SKM-1 (cell line): ENCODE results near the gene CAPN15.
"Not testable (repeated sequence)": the region's sequence is repeated elsewhere in the genome, so short reads cannot be mapped to it uniquely, and the experiment has no call there.

Experiments
- DNase-seq: peaks from one replicate; lab custom pipeline; 2025; ENCODE audit not compliant: unreplicated experiment; lab: John Stamatoyannopoulos, UW

CAPN15 gene

DNA sequence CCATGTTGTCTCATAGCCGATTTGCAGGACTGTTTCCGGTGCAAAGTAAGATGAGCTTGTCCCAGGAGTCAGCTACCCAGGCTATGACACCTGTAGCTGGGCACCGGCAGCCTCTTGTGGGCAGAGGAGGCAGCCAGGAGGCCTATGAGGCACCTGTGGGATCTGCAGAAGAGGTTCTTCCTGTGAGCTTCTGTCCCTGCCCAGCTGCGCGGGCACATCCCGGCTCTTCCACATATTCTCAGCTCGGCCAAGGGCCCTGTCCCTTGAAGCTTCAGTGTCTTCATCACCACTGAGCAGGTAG lies 21.3 kb upstream of the CAPN15 start:
- no peak for DNase-seq

DNA sequence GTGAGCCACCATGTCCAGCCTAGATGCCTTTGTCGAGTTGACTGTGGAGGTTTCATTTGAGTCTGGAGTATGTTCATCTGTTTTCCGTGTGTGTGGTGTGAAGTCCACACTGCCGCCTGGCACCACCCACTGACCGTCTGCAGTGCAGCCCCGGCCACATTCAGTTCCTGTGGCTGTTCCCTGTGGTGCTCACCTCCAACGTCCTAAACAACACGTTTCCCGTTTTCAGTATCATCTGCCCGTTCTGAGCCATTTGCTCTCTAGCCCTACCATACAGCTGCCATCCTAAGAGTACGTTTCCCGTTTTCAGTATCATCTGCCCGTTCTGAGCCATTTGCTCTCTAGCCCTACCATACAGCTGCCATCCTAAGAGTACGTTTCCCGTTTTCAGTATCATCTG lies 20.0 kb upstream of the CAPN15 start:
- not testable (repeated sequence) for DNase-seq

DNA sequence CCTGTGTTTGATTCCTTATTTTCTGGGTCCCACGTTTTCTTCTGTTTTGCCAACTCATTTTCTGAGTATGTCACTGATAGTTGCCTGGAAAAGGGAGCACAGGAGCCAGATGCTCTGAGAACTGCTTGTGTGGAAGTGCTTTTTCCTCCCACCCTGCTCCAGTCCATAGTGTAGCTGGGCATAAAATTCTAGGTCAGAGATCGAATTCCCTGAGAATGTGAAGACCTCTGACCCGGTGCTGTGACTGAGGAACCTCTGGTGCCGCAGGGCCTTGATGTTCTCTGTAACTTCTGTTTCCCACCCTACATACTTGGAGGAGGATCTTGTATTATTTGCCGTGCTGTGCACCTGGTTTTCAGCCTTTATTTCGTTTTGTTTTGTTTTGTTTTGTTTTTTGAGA lies 19.5 kb upstream of the CAPN15 start:
- no peak for DNase-seq

DNA sequence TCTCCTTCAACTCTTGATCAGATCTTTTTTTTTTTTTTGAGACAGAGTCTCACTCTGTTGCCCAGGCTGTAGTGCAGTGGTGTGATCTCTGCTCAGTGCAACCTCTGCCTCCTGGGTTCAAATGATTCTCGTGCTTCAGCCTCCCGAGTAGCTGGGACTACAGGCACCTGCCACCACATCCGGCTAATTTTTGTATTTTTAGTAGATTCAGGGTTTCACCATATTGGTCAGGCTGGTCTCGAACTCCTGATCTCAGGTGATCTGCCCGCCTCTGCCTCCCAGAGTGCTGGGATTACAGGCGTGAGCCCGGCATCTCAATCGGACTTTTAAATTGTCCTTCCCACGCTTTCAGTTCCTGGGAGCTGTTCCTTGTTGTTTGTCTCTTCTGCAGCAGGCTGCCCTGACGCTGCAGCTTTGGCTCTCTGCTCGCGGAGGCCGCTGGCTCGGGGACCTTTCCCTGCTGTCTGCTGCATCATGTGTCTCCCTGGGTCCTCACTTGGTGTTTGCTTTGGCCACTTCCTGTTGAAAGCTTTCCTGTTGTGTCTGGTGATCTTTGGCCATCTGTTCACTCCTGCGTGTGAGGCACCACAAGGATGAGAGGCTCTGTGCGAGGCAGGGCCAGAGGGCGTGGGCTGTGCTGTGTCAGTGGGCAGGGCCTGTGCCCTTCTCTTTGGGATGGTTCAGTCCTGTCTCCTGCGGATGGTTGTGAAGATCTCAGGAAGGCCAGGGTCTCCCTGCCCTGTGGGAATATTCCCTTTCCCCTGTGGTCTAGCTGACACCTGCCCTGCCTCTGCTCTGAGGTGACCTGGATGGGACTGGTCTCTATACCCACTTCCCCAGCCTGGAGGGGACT lies 18.4 kb upstream of the CAPN15 start:
- no peak for DNase-seq

DNA sequence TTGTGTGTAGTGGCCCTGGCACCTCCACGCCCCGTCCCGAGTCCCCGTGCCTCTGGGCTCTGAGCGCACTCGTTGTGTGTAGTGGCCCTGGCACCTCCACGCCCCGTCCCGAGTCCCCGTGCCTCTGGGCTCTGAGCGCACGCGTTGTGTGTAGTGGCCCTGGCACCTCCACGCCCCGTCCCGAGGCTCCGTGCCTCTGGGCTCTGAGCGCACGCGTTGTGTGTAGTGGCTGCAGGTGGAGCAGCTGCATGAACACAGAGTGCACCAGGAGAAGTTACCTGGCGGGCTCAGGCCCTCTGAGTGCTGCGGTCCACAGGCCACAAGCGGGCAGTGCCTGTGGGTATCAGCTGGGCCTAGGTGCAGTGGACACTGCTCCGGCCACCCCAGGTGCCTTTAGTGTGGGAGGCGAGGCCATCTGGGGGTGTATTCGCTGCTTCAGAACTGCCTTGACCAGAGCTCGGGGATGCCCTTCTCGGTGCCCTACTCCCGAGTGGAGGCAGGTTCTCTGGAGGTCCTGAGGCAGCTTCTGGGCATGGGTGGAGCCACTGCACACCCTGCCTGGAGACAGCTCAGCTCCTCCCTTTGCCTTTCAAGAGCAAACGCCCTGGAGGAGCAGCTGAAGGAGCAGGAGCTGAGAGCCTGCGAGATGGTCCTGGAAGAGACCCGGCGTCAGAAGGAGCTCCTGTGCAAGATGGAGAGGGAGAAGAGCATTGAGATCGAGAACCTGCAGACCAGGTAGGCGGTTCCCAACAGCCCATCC lies 17.3 kb upstream of the CAPN15 start:
- DNase-seq, result no peak

DNA sequence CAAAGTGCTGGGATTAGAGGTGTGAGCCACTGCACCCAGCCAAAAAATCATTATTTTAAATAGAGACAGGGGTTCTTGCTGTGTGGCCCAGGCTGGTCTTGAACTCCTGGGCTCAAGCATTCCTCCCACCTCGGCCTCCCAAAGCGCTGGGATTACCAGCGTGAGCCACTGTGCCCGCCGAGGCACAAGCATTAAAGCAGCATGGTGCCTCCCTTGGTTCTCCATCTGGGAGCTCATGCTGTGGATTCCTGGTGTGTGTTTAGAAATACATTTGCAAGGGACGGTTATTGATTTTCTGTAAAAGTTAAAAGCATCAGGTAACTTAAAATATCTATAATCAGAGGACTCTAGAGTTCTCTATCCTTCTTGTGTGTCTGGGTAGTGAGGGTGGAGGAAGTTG lies 14.7 kb upstream of the CAPN15 start:
- DNase-seq, result no peak

DNA sequence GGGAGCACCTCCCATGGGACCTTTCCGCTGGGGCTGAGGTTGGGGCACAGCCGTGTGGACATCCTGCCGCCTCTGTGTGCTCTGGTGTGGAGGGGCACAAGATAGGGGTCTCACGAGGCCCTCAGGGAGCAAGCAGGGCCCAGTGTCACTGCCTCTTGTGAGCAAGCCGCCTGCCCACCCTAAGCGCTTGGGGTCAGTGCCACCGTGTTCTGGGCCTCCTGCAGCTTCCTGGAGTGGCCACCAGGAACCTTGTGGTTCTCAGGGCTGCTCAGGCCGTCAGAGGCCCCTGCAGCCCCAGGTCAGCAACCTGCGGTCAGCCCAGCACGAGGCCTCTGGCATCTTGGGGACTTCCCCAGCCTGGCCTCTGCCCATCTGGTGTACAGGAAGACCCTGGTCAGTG lies 13.6 kb upstream of the CAPN15 start:
- no peak for DNase-seq

DNA sequence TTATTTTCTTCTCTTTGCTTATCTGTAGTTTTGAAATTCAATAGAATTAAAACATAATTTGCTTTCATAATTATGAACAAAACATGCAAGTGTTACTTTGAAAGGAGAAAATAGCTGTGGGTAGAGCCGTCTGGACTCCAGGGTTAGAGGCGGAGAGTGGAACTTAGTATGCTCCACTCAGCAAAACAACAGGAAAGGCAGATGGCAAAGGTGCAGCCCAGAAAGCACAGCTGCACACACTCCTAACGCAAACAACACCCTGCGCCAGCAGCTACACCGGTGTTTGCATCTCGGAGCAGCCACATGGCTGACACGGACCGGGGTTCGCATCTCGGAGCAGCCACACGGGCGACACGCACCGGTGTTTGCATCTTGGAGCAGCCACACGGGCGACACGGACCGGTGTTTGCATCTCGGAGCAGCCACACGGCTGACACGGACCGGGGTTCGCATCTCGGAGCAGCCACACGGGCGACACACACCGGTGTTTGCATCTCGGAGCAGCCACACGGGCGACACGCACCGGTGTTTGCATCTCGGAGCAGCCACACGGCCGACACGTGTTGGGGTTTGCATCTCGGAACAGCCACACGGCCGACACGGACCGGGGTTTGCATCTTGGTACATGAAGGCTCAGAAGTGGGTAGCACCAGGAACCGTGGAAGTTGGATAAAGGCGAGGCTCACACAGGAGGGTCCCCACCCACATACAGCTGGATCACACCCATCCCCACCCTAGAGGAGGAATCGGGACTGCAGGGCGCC lies 12.2 kb upstream of the CAPN15 start:
- DNase-seq, result no peak

DNA sequence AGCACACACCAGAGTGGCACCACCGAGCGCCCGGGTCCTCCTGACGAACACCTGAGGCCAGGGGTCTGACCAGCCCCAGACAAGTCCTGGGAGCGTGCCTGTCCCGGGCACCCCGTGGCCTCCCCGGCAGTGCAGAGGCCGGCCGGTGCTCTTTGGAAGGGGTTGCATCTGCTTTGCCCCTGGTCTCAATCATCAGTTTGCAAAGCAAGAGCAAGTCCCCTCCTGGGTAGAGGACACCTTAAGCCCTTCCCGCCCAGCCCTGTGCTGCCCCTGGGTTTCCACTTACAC lies 11.6 kb upstream of the CAPN15 start:
- no peak for DNase-seq

DNA sequence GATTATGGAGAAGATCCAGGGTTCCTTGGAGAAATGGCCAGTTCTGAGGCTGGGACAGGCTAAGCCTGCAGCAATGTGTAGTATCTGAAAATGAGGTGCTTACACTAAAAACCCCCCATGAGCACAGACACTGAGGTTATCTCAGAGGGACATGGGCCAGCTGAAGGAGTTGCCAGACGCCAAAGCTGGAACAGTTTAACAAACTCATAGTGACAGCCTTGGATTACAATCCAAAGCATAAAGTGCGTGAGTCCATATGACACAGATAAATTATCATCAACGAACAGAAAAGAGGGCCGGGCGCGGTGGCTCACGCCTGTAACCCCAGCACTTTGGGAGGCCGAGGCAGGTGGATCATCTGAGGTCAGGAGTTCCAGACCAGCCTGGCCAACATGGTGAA lies 11.2 kb upstream of the CAPN15 start:
- no peak for DNase-seq

DNA sequence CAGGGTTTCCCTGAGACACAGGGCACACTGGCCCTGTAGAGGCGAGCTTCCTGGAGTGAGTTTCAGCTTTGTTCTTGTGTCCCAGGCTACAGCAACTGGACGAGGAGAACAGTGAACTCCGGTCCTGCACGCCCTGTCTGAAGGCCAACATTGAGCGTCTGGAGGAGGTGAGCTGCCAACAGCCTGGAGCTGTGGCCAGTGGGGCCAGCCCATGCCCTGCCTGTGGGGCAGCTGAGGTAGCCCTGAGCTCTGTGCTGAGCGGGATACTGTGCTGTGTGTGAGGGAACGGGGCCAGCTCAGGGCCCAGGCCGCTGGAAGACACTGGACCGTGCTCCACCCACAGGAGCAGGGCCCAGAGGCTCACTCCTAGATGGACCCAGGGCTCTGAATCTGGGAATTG lies 8.7 kb upstream of the CAPN15 start:
- no peak for DNase-seq

DNA sequence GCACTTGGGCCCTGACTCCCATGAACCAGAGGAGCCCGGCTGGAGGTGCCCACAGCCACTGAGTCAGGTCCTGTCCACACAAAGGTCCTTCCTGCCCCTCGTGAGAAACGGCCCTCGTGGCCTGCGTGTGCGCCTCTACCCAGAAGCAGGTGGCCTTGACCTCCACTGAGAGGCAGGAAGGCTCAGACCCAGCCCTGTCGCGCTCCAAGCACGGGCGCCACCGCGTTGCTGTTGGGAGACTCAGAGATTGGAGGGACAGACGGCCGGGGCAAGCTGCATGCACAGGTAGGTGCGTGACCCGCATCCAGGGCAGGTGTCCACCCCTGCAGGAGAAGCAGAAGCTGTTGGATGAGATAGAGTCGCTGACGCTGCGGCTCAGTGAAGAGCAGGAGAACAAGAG lies 8.1 kb upstream of the CAPN15 start:
- DNase-seq, result no peak

DNA sequence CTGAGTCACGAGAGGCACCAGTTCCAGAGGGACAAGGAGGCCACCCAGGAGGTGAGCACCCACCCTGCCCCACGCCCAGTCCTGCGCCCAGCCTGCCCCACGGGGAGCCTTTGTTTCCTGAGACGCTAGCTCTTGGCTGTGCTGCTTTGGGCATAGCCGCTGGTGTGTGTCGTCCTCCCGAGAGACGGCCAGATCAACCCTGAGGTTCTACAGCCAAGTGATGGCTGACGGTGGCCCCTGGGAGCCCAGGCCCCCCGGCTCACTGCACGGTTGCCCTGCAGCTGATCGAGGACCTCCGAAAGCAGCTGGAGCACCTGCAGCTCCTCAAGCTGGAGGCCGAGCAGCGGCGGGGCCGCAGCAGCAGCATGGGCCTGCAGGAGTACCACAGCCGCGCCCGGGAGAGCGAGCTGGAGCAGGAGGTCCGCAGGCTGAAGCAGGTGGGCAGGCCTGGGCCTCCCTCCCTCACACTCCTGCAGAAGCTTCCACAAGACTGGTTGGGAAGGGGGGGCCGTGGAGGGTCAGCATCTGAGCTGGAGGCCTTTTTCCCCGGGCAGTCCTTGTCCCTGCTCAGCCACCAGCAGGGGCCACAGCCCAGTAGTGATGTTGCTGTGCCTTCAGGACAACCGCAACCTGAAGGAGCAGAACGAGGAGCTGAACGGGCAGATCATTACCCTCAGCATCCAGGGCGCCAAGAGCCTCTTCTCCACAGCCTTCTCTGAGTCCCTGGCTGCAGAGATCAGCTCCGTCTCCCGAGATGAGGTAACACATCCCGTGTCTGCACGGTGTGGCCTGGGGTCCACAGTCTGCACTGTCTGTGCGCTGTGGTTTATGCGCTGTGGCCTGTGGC lies 7.4 kb upstream of the CAPN15 start:
- DNase-seq, result no peak

DNA sequence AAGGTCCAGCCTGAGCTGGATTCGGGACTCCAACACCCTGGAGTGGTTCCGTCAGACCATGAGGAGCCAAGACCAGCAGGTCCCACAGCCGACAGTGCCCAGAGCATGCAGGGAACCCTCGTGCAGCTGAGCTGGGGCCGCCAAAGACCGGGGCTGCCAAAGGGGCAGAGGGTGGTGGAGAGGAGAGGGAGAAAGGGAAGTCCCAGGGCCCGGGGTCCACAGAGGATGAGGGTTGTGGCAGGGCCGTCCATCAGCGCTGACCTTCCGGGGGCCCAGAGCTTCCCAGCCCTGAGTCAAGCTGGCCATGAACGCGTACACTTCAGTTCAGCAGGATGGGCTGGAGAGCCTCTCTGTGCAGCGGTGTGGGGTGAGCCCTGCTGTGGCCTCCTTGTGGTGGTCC lies 6.7 kb upstream of the CAPN15 start:
- no peak for DNase-seq

DNA sequence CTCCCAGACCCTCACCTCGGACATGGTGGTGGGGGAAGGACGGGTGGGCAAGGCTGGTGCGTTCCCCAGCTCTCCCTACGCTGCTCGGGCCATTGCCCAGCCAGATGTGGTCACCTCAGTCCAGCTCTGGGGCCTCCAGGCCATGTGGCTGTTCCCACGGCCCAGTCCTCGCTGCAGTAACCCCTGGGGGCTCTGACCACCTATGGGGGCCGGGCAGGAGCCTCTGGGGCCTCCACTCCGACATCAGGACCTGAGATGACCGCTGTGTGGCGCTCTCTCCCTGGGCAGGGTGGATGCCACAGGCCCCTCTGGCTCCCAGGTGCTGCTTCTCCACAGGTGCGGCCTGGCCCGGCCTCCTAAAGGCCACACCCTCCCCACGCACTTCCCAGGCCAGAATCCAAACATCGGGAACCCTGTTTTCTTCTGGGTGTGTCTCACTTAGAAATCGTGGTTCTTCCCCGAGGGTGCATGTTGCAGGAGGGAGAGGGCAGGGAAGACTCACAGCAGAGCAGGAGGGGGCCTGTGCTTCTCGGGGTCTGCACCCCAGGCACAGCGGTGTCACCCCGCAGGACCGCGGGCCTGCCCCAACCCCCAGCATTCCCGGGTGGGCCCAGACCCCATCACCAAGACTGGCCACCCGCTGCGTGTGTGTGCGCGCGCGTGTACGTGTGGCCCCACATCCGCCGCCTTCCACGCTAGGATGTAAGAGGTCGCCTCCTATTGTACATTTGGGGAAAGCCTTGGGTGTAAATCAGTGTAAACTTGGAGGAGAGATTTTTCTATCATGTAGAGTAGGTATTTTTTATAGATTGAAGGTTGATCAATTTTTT lies 5.9 kb upstream of the CAPN15 start:
- no peak for DNase-seq

DNA sequence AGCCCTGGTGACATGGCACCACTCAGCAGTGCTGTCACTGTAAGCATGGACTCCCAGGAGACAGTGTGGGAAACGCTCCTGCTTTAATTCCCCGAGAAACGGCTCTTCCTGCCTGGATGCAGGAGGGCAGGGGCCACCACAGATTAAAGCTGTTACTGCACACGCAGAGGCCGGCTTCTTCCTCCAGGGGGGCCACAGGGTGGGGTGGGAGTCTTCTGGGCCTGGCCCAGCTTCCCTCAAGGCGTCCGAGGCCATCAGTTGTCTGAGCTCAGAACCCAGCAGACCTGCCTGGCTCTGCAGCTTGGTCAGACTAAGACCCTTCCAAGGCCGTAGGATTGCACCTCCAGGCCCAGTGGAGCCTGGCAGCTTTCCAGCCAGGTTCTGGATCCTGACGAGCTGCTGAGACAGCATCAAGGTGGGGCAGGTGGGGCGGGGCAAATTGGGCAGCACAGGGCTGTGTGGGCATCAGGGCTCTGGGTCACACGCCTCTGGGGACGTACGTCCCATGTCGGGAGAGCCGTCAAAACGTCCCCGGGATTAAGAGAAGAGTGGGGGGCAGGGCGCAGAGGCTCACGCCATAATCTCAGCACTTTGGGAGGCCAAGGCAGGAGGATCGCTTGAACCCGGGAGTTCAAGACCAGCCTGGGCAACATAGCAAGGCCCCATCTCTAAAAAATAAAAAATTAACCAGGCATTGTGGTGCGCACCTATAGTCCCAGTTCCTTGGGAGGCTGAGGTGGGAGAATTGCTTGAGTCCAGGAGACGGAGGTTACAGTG lies 5.0 kb upstream of the CAPN15 start:
- DNase-seq, result no peak

DNA sequence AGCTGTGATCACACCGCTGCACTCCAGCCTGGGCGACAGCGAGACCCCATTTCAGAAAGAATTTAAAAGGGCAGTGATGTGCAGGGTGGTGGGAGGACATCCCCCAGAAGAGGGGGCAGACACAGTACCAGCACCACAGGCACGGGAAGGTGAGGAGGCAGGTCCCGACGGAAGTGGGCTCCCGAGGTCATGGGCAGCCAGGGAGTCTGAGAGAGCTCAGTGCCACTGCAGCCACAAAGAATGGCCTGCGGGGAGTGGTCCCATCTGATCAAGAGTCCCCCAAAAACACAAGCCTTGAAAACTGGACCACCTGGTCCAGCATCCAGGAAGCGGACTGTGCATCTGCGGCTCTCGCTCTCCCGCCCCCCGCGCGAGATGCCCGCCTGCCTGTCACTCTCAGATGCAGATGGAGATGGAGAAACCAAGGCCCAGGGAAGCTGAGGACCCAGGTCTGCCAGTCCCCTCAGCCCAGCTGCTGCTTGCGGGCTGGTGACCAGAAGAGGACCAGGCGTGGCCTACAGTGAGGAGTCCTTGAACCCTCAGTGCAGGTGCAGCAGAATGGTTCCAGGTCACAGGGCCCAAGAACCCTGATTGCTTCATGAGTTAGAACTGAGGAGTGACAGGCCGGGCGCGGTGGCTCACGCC lies 4.3 kb upstream of the CAPN15 start:
- DNase-seq, result no peak

DNA sequence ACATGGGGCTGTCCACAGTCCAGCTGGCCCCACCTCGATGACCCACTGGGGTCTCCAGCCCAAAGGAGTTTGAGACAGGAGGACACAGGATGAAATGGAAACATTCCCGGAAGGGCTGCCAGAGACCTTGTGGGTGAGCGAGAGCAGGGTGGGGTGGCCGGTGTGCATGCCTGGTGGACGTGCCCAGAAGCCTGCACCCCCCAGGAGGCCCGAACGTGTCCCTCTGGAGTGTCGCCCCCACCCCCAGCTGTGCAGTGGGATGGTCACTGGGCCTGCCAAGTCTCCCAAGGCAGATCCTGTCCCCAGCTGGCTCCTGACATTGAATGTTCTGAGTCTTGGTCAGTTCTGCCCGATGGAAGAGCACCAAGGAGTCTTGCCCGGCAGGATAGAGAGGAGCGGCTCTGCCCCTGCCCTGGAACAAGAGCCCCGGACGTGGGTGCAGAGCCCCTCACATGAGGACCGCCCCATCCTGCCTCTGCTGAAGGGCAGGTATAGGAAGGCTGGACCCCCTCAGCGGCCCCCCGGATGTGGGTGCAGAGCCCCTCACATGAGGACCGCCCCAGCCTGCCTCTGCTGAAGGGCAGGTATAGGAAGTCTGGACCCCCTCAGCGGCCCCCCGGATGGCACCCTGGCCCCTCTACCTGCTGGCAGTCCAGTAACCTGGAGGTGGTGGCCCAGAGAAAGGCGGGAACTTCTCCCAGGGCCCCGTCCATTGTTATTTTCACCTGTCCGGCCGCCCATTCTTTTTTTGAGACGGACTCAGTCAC lies 3.1 kb upstream of the CAPN15 start:
- no peak for DNase-seq
